HG02885 (cell line): ENCODE measurements around the gene FAM184A.
"Not testable (repeated sequence)": the region's sequence is repeated elsewhere in the genome, so short reads cannot be mapped to it uniquely, and the experiment has no call there.

ENCODE experiments used
- ATAC-seq: cut with Tn5 transposase; IDR thresholded peaks from one replicate; pipeline ENCODE4 v1.9.1; 2021; ENCODE audit warnings: mild to moderate bottlenecking; ENCODE audit not compliant: unreplicated experiment, poor library complexity

FAM184A gene

DNA sequence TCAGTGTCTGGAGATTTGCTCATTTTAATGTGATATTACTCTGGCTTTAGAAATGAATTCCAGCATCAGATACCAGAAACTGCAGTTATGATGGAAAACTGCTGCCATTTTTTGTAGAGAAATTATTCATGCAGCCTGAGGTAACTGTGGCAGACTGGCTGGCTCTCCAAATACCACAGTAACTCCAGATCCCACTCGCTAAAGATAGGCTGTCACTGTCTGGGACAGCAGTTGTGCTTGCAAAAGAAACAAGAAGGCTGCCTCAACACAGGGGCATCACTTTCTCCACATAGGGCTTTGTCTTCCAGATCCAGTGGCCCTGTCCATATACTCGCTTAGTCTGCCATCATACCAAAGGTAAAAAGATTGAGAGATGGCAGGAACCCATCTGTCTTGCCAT lies 52.7 kb downstream of the FAM184A start:
- no peak for ATAC-seq

DNA sequence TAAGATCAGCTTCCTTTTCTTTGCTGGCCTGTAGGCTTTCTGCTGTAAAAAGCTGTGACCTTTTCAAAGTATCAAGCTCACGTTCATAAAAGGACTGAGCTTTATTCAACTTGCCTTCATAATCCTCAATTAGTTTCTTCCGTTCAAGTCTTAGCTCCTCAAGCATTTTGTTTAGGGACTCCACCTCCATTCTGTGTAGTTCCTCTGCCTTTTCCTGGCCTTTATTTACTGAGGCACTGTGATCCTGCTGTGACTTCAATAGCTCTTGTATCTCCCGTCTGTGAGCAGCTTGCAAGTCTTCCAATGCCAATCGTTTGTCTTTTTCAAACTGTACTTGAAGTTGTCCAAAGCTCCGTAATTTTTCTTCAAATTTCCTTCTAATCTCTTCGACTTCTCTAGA lies 54.4 kb downstream of the FAM184A start:
- no peak for ATAC-seq

DNA sequence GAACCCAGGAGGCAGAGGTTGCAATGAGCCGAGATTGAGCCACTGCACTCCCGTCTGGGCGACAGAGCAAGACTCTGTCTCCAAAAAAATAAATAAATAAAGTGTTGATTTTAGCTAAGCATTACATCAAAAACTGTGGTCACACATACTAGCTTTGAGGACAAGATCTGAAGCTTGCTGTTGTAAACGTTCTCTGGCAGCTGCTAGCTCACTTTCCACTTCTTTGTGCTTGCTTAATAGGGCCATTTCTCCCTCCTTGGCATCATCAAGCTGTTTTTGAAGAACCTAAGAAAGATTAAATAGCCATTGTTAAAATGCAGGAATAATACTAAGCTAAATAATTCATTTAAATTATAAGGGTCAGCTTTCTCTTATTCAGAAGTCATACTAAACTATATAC lies 55.7 kb downstream of the FAM184A start:
- no peak for ATAC-seq

DNA sequence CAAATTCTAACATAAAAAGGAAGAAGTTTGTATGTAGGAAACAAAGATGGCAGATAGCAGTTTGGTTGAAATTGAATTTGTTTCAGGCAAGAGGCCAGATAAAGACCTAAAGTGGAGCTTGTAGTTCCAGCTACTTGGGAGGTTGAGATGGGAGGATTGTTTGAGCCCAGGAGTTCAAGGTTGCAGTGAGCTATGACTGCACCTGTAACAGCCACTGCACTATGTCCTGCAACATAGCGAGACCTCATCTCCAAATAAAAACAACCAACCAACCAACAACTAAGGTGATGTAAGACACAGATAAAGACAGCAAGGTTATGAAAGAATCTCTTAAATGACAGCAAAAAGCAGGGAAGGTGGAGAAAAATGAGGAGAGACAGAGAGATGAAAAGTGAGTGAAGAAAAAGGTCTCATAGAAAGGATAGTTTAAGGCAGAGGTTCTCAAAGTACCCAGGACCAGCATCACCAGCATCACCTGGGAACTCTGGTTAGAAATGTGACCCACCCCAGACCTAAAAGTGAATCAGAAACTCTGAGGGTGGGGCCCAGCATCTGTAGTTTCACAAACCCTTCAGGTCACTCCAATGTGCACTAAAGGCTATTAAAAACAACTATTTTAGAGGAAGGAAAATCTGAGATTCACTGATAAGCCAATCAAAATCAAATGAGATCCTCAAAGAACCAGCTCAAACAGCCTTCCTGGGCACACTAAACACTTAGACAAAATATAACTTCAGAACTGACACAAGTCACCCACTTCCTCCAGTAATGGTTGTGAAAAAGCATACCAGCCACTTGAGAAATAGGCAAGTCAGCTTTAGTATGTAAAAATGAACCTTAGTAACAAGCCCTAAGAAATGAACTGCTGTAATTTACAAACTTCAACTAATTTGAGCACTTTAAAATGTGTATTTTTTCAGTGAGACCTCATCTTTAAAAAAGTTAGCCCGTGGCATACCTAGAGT lies 57.6 kb downstream of the FAM184A start:
- peak; percentile 53 for ATAC-seq

DNA sequence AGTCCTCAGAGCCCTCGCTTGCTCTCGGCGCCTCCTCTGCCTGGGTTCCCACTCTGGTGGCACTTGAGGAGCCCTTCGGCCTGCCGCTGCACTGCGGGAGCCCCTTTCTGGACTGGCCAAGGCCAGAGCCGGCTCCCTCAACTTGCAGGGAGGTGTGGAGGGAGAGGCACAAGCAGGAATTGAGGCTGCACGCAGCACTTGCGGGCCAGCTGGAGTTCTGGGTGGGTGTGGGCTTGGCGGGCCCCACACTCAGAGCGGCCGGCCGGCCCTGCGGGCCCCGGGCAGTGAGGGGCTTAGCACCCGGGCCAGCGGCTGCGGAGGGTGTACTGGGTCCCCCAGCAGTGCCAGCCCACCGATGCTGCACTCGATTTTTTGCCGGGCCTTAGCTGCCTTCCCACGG lies 63.3 kb downstream of the FAM184A start:
- not testable (repeated sequence) for ATAC-seq

DNA sequence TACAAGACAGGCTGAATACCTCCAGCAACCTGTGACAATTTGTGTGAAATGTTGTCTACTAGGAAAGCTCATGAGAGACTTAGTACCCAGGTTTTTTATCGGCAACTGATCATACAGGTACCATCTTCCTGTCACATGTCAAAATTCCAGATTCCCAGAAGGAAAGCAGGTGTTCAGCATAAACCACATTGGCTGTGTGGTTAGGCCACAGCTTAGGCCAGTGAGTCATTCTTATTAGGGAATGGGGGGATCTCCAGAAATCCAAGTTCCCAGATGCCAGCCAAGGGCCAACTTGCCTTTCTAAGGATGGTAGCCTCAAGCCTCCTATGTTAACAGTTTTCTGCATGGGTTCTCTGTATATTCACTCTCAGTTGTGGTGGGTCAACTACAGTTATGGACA lies 65.9 kb downstream of the FAM184A start:
- no peak for ATAC-seq

DNA sequence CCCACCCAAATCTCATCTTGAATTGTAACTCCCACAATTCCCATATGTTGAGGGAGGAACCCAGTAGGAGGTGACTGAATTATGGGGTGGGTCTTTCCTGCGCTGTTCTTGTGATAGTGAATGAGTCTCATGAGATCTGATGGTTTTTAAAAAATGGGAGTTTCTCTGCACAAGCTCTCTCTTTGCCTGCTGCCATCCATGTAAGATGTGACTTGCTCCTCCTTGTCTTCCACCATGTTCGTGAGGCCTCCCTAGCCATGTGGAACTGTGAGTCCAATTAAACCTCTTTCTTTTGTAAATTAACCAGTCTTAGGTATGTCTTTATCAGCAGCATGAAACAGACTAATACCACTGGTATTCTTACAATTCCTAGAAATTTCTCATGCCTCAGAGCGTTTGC lies 69.2 kb downstream of the FAM184A start:
- not testable (repeated sequence) for ATAC-seq

DNA sequence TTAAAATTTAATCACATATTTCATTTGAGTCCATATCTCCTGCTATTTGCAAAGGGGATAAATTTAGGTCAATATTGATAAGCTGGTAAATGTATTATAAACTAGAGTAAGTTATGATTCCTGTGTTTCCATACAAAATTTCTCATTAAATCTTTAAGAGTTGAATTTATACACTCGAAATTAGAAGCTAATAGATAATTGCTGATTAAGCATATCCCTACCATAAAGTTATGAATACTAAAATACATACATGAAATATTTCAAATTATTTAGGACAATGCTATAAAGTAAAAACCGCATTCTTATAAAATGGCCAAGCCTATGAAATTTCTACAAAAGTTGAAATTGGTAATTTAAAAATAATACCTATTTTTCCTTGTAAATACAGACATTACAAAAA lies 71.5 kb downstream of the FAM184A start:
- no peak for ATAC-seq

DNA sequence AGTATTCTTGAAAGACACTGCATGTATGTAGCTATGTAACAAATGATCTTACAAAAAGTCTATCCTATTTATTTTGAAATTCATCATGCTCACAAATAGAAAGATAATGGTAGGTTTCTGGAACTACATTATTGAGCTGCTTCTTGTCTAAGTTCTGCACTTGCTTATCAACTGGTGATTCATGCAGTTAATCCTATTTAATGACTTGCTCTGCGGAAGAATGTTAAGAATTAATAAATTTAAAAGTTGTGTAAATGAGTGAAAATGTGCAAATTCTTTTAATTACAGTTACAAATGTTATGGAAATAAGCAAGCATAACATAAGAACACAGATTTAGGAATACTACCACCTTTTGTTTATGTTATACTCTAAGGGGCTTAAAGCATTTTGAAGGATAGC lies 76.4 kb downstream of the FAM184A start:
- ATAC-seq = no peak

DNA sequence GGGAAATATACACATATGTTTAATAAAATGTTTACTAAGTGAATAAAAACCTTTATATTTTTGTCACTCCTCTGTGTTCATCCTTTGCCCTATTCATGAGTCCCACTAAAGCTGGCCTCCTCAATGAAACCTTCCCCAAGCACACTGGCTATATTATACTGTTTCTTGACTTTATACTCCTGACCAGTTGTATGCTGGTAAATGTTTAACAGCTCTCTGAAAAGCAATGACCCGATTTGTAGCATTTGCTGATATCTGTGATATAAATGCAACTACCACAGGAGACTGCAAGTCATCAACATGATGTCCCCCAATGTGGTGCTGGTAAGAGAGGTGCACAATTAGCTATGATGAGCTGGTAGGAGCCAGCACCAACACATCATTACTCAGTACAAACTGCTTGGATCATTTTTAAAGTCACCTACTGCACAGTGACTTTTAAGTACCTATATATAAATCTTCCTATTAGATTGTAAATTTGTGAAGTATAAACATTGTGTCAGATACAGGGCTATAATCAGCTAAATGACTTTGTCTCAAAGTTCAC lies 78.9 kb downstream of the FAM184A start:
- no peak for ATAC-seq

DNA sequence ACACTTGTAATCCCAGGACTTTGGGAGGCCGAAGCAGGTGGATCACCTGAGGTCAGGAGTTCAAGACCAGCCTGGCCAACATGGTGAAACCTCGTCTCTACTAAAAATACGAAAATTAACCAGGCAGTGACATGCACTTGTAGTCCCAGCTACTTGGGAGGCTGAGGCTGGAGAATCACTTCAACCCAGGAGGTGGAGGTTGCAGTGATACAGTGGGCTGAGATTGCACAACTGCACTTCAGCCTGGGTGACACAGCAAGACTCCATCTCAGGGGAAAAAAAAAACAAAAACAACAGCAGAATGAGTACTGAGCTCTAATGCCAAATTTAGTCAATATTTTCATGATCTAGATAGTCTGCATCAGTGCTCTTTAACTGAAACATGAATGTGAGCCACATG lies 81.0 kb downstream of the FAM184A start:
- ATAC-seq = not testable (repeated sequence)

DNA sequence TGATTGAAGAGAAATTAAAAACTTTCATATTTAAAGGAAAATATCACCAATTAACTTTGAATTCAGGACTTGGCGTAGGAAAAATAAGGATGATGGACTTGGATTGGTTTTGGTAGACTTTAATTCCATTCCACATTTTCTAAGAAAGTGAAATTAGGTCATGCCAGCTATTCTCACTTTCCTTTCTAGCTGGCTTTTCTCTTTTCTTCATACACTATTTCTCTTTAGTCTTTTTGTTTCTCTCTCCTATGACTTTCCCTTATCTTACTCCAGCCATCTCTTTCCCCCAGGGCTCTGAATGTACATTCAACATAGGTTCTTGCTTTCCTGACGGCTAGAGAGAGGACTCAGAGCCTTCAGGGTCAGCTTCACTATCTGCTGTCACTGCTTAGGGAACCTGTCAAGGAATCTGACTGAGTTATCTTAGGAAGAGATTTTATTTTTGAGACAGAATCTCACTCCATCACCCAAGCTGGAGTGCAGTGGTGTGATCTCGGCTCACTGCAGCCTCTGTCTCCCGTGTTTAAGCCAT lies 82.1 kb downstream of the FAM184A start:
- no peak for ATAC-seq

DNA sequence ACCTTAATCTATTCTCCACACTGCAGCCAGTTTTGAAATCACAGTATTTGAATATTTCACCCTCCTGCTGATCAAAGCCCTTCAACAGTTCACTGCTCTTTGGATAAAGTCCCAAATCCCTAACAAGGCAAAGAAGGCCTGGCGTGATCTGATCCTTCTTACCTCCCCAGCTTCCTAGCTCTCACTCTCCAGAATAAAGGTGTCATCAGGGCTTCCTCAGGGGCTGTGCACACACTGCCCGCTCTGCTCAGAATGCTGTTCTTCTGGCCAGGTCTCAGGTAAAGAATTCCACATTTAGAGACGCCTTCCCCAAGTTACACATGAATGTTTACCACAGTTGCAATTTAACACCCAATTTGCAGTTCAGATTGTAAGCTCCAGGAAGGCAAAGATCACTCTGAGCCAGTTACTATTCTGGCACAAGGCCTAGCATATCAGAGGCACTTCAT lies 84.6 kb downstream of the FAM184A start:
- no peak for ATAC-seq

DNA sequence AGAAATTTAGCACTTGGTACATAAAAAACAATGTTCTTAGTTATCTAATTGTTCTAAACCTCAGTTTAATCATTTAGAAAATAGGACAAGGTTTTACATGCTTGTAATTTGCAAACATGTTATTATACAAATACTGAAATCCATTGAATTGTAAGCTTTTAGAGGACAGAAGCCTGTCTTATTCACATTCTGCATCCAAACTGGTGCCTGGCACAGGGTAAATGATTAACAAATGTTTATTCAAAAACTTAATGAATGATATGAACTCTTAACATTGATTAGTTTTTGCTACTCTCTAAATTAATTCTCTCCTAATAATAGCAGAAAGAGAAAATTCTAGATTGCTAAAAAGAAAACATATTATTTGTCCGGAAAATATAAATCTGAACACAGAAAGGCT lies 85.1 kb downstream of the FAM184A start:
- no peak for ATAC-seq

DNA sequence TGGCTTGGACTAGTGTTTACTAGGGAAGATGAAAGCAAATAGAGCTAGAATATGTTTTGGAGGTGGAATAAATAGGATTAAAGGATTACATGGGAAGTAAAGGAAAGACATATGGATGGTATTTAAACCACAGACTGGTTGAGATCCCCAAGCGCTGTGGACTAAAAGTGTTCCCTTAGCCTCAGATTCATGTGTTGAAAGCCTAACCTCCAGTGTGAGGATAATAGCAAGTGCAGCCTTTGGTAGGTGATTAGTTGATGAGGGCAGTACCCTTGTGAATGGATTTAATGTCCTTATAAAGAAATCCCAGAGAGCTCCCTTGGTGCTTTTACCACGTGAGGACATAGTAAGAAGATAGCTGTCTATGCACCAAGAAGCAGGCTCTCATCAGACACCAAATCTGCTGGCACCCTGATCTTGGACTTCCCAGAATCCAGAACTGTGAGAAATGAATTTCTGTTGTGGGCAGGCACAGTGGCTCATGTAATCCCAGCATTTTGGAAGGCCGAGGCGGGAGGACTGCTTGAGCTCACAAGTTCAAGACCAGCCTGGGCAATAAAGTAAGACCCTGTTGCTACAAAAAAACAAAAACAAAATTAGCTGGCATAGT lies 86.2 kb downstream of the FAM184A start:
- ATAC-seq = no peak

DNA sequence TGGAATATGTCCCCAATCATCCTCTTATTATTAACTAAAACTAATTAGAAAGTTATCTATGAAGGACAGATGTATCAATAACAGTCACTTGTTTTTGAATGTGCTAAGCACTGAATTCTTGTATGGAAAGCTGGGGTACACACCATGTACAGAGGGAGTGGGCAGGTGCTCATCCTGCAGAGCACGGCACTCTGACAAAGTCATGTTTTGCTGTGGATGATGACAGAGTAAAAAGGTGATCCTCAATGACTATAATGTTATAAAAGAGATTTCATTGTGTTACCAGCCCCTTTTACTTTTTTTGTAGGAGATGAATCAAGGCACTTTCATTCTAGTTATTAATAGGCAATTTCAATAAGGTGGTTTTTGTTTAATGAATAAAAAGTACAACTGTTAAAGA lies 92.2 kb downstream of the FAM184A start:
- no peak for ATAC-seq

DNA sequence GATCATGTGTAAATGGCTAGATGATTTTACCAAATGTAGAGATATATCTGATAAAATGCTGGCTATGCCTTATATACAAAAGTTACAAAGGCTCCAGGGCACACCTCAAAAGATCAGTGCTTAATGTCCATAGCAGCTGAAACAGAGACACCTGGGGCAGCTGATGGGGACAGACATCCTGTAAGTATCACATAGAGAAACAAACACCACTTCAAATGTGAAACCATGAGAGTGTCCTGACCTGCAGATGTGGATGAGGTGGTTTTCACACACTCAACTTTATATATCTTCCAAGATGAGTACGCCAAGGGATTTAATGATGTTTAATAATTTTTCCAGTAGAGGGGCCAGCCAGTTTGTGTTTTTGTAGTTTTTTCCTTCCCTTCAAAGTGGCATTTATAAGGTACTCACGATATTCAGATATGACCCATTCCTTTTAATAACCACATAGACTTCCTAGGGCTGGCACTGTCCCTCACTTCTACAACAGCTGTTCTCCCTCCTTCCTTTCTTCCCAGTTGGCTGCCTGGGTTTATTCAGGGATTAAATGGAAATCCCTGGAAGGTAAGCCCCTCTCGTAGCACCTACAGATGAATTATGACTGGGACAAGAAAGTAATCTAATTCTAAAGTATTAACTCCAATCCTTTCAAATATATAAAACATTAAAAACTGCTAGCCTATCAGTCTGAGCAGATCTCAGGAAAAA lies 93.2 kb downstream of the FAM184A start:
- no peak for ATAC-seq

DNA sequence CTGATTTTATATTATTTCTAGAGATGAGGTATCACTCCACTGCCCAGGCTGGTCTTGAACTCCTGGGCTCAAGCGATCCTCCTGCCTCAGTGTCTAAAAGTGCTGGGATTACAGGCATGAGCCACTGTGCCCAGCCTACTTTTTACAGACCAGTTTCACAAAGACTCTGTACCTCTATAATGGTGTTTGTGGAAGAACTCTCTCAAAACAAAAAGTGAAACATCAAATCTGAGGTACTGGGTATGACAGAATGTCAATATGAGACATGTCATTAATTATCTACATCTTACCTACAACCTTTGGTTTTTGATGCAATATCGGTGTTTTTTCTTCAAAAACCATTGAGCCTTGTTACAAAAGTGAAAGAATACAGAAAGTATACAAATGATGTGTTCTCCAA lies 94.1 kb downstream of the FAM184A start:
- ATAC-seq = no peak

DNA sequence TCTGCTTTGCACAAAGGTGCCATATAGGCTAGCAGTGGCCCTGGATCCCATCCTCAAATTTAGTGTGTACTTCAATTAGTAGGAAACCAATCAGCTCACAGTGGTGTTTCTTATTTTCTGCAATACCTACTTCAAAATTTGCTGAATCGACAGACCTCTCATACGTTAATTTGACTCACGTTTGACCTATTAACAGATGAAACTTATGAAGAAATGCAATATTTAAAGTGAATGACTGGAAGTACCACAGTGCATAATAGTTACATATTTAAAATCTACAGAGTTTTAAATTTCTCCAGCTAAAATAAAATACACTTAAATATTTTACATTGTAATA lies 95.9 kb downstream of the FAM184A start:
- no peak for ATAC-seq

DNA sequence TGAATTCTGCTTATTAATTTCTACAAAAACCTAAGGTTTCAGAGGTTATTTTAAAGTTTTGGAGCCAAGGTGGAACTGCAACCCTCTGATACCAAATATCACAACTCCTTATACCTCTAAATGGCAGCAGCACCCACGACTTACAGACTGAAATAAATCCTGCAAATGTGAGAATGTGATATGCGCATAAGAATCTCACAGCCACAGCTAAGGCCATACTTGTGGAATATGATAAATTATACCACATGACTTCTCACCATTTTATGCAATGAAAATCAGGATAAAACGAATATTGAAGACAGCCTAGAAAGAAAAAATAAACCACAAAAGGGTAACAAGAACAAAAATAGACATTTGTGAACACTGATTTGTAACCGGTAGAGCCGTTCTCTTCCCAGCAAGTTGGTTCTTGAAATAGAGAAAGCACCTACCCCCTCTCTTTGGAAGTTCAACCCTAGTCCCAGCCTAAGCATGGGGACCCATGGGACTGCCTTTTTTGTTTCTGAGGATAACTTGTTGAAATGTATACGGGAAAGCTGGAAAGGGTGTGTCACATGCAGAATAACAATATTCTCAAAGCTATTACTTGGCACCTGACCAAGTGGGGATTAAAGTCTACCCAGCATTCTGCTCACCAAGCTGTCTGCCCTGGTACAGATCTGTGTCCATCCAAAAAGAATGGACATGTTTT lies 96.4 kb downstream of the FAM184A start:
- ATAC-seq = no peak
